A172 (cell line): ENCODE data around the gene CYTIP. TPM values are rescaled to one million over a fixed set of nuclear protein-coding genes. Genes with fewer than 3 reads are reported as not detected.
"Not testable (repeated sequence)": the region's sequence is repeated elsewhere in the genome, so short reads cannot be mapped to it uniquely, and the experiment has no call there.

Experiments used
- DNase-seq: peaks from one replicate; pipeline ENCODE4 v3.0.0-alpha.2; 2015; ENCODE audit warnings: low spot score
- total RNA-seq: library from RNA; depleted of rRNA; stranded (reverse); fragments of >200 nt; shearing (Covaris generic); gene quantifications from 2 replicates; pipeline ENCODE4 v1.2.3, GENCODE V29; 2014; rRNA removed

Gene CYTIP
- total RNA-seq, 1 experiment from 2014 or later, result not detected

GRCh38 chr2:157368508-157368907, 75.4 kb downstream of the CYTIP start:
- not testable (repeated sequence) for DNase-seq

- no peak for DNase-seq
Observed at GRCh38 chr2:157367704-157368103, 76.2 kb downstream of the CYTIP start.

Other genes with a start within 250 kb of the CYTIP start
- not detected in 2 replicates for gene GALNT5, start 186.4 kb downstream of the CYTIP start, total RNA-seq
- not detected in 2 replicates for gene ERMN, start 118.3 kb downstream of the CYTIP start, total RNA-seq
- gene ACVR1C, start 184.8 kb upstream of the CYTIP start, total RNA-seq, result not detected in 2 replicates